Measurements from ENCODE around the gene MRPL57.
"Not testable (repeated sequence)": the region's sequence is repeated elsewhere in the genome, so short reads cannot be mapped to it uniquely, and the experiment has no call there.

Gene MRPL57

GRCh38 chr13:21176215-21176981 is at the start of gene MRPL57, which contains the start of gene SKA3:
TSS of gene MRPL57 (plus strand) at chr13:21176658. CDS start at chr13:21176917, 259 bp downstream.
TSS of gene SKA3 (minus strand) at chr13:21176552. CDS start at chr13:21176477, 75 bp downstream.
- TF ChIP-seq CTCF (conservative IDR thresholded peaks at IDR 0.05; ENCODE audit: low read depth): no peak
- DNase-seq (ENCODE audit: low spot score): peak; percentile 92
- H3K27ac ChIP-seq: peak within 1 kb of the TSS; percentile 93
- CTCF ChIA-PET: interaction anchor here (0.5 to 1.3 kb wide), 2 partner anchors 301 to 422 kb away, joined by 3 read pairs; no protein-coding TSS in a partner anchor
- POLR2A ChIA-PET (ENCODE audit: low non-redundant PET): interaction anchor here (0.7 to 1.1 kb wide), 2 partner anchors 12 to 14 kb away, joined by 3 to 5 read pairs; no protein-coding TSS in a partner anchor

DNA sequence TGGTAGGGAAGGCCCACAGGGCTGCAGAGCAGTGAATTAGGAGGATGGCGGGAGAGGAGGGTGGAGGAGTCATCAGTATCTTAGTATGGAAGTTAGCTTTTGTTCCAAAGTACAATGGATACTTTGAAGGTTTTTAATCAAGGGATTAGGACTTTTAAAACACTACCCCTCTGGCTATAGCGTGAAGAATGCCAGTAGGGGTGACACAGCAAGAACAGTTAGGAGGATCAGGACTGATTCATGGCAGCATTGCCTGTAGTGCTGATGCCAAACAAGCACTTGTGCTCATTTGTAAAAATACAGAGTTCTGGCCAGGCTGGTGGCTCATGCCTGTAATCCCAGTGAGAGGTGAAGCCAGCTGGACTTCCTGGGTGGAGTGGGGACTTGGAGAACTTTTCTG is 46.3 kb upstream of the MRPL57 start:
- no peak overlapping the region for H3K27ac ChIP-seq
- TF ChIP-seq CTCF (conservative IDR thresholded peaks at IDR 0.05; ENCODE audit: low read depth): no peak
- CTCF ChIA-PET: no interaction called here
- DNase-seq (ENCODE audit: low spot score): no peak
- POLR2A ChIA-PET (ENCODE audit: low non-redundant PET): no interaction called here

DNA sequence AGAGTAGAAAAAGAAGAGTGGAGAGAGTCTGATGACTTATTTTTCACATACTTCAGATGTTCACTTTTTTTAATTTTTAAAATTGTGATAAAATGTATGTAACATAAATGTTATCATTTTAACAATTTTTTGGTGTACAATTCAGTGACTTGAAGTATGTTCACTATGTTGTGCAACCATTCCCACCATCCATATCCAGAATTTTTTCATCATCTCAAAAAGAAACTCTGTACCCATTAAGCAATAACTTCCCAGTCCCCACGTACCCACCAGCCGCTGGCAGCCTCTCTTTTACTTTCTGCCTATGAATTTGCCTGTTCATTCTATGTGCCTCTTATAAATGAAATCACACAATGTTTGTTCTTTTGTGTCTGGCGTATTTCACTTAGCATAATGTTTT is 43.4 kb upstream of the MRPL57 start:
- POLR2A ChIA-PET (ENCODE audit: low non-redundant PET): no interaction called here
- no peak overlapping the region for H3K27ac ChIP-seq
- no peak for TF ChIP-seq CTCF (conservative IDR thresholded peaks at IDR 0.05; ENCODE audit: low read depth)
- CTCF ChIA-PET: interaction anchor here (0.5 kb wide), 1 partner anchor 208 kb away, joined by 3 read pairs; no protein-coding TSS in a partner anchor
- no peak for DNase-seq (ENCODE audit: low spot score)

GRCh38 chr13:21134475-21134874 is 42.0 kb upstream of the MRPL57 start:
- no peak for TF ChIP-seq CTCF (conservative IDR thresholded peaks at IDR 0.05; ENCODE audit: low read depth)
- no peak for DNase-seq (ENCODE audit: low spot score)
- POLR2A ChIA-PET (ENCODE audit: low non-redundant PET): no interaction called here
- CTCF ChIA-PET: interaction anchor here (0.7 kb wide), 1 partner anchor 191 kb away, joined by 3 read pairs; no protein-coding TSS in a partner anchor
- peak overlapping the region; percentile 63 for H3K27ac ChIP-seq

- CTCF ChIA-PET; H3K27ac ChIP-seq; POLR2A ChIA-PET (ENCODE audit: low non-redundant PET); DNase-seq (ENCODE audit: low spot score): not testable (repeated sequence)
Measured at GRCh38 chr13:21135833-21136232, 40.6 kb upstream of the MRPL57 start.

- CTCF ChIA-PET: interaction anchor here (0.6 kb wide), 2 partner anchors 118 to 1408 kb away, joined by 3 to 4 read pairs; no protein-coding TSS in a partner anchor
- POLR2A ChIA-PET (ENCODE audit: low non-redundant PET): no interaction called here
- DNase-seq (ENCODE audit: low spot score): no peak
- H3K27ac ChIP-seq: no peak overlapping the region
- TF ChIP-seq CTCF (conservative IDR thresholded peaks at IDR 0.05; ENCODE audit: low read depth): no peak
Measured at GRCh38 chr13:21137696-21138095, 38.8 kb upstream of the MRPL57 start.

DNA sequence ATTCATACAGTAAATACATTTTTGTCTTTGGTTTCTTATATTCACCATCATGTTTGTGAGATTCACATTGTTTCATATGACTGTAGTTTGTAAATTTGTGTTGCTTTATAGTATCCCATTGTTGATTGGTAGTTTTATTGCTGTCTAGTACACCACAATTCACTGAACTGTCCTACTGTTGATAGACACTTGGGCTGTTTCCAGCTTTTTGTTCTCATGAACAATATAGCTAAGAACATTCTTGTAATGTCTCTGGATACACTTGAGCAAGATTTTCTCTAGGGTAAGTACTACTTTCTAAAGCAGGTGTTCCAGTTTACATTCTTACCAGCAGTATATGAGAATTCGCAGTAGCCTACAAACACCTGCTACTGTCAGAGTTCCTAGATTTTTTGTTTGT is 37.9 kb upstream of the MRPL57 start:
- DNase-seq (ENCODE audit: low spot score): no peak
- ChIA-PET CTCF (interaction anchor here (0.5 to 0.7 kb wide), 3 partner anchors 119 to 1072 kb away, joined by 3 to 4 read pairs (median 3); no protein-coding TSS in a partner anchor), POLR2A (ENCODE audit: low non-redundant PET) (no interaction called here)
- H3K27ac ChIP-seq: no peak overlapping the region
- TF ChIP-seq CTCF (conservative IDR thresholded peaks at IDR 0.05; ENCODE audit: low read depth): no peak

Data from RWPE1 (cell line).